ENCODE measurements around the gene CAMSAP1.

The CAMSAP1 gene

GRCh38 chr9:135787317-135787716 lies 120.0 kb downstream of the CAMSAP1 start:
- TF ChIP-seq, protein P1, sequence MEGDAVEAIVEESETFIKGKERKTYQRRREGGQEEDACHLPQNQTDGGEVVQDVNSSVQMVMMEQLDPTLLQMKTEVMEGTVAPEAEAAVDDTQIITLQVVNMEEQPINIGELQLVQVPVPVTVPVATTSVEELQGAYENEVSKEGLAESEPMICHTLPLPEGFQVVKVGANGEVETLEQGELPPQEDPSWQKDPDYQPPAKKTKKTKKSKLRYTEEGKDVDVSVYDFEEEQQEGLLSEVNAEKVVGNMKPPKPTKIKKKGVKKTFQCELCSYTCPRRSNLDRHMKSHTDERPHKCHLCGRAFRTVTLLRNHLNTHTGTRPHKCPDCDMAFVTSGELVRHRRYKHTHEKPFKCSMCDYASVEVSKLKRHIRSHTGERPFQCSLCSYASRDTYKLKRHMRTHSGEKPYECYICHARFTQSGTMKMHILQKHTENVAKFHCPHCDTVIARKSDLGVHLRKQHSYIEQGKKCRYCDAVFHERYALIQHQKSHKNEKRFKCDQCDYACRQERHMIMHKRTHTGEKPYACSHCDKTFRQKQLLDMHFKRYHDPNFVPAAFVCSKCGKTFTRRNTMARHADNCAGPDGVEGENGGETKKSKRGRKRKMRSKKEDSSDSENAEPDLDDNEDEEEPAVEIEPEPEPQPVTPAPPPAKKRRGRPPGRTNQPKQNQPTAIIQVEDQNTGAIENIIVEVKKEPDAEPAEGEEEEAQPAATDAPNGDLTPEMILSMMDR (conservative IDR thresholded peaks at IDR 0.05; ENCODE audit: control insufficient read depth, insufficient read depth, low read depth, low read length) = no peak
- DNase-seq (ENCODE audit: low read depth) = no peak
- H3K4me3 ChIP-seq (ENCODE audit: control insufficient read depth, low read depth, low read length) = no peak overlapping the region

GRCh38 chr9:135786146-135786690 lies 121.1 kb downstream of the CAMSAP1 start:
- DNase-seq (ENCODE audit: low read depth) = no peak
- TF ChIP-seq, protein P1 (conservative IDR thresholded peaks at IDR 0.05; ENCODE audit: control insufficient read depth, insufficient read depth, low read depth, low read length) = no peak

GRCh38 chr9:135785013-135785575 lies 122.3 kb downstream of the CAMSAP1 start:
- DNase-seq (ENCODE audit: low read depth) = no peak
- H3K4me3 ChIP-seq (ENCODE audit: control insufficient read depth, low read depth, low read length) = no peak overlapping the region
- TF ChIP-seq, protein P1 (conservative IDR thresholded peaks at IDR 0.05; ENCODE audit: control insufficient read depth, insufficient read depth, low read depth, low read length) = no peak

More at GRCh38 chr9:135786146-135786690, 121.1 kb downstream of the CAMSAP1 start:
- no peak overlapping the region for H3K4me3 ChIP-seq (ENCODE audit: control insufficient read depth, low read depth, low read length)

DNA sequence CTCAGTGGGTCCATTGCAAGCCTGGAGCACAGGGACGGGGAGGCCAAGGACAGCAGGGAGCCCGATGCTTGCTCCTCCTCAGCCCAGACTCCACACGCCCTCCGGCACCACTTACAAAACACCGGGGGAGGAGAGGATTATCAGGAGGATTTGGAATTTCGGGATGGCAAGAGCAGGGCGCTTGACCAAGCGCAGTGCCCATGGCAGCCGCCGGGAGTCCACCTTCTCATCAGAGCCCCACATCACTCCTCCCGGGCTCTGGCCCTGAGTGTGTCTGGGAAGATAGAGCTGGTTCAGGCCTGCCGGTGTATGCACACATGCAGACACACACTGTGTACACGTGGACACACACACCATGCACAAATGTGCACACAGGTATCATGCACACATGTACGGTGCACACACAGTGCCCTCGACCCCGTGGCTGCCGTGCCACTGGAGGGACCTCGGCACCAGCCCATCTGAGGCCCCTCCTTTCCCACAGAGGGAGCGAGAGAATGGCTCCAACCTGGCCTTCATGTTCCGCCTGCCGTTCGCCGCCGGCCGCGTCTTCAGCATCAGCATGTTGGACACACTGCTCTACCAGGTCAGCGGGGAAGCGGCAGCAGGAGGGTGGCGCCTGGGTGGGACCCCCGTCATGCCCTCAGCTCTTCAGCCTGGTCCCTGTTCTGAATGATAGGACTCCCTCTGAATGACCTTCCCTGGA lies 123.7 kb downstream of the CAMSAP1 start:
- TF ChIP-seq, protein P1 (conservative IDR thresholded peaks at IDR 0.05; ENCODE audit: control insufficient read depth, insufficient read depth, low read depth, low read length) = no peak
- DNase-seq (ENCODE audit: low read depth) = no peak
- H3K4me3 ChIP-seq (ENCODE audit: control insufficient read depth, low read depth, low read length) = no peak overlapping the region

DNA sequence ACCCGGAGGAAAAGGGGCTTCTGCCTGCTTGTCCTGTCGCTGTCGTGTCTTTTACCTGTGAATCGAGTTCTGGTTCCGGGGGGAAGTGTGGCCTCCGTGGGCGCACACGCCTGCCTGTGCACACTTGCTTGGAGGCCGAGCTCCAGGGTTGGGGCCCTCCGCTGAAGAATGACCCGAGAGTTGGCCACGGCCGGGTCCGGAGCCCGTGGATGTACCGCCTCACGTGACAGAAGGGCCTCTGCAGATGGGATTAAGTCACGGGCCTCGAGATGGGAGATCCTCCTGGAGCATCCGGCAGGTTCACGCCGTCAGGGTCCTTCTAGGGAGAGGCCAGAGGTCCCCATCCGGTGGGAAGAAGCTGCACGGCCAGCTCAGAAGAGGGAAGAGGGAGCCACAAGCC lies 124.4 kb downstream of the CAMSAP1 start:
- DNase-seq (ENCODE audit: low read depth) = no peak
- no peak overlapping the region for H3K4me3 ChIP-seq (ENCODE audit: control insufficient read depth, low read depth, low read length)
- TF ChIP-seq, protein P1 (conservative IDR thresholded peaks at IDR 0.05; ENCODE audit: control insufficient read depth, insufficient read depth, low read depth, low read length) = no peak

DNA sequence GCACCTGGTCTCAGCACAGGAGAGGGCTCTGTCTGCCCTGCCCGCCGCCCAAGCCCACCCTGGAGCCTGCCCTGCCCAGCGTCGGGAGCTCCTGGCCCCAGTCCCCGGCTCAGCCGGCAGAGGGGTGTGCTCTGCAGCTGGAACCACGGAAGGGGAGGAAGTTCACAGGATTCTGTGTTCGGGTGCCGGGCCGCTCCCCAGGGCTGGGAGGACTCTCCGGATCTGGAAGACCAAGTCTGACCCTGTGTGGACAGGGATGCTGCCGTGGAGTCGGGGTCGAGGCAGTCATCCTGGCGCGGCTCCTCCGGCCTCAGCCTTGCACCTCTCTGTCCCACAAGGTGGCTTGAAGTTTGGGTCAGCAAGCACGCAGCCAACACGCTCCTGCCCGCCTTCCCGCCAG lies 126.7 kb downstream of the CAMSAP1 start:
- DNase-seq (ENCODE audit: low read depth) = no peak
- TF ChIP-seq, protein P1 (conservative IDR thresholded peaks at IDR 0.05; ENCODE audit: control insufficient read depth, insufficient read depth, low read depth, low read length) = no peak
- no peak overlapping the region for H3K4me3 ChIP-seq (ENCODE audit: control insufficient read depth, low read depth, low read length)

Data from fibroblast of mammary gland (primary cell).